AG04450 (cell line): ENCODE measurements around the gene CYP2U1. TPM values are rescaled to one million over a fixed set of nuclear protein-coding genes. Genes with fewer than 3 reads are reported as not detected.

Experiments
- CTCF ChIA-PET: fragments of 300-600, 350-600 bp; formaldehyde crosslinking; extraction: SDS; loops from one replicate; lab custom pipeline; 2022; ENCODE audit warnings: antibody characterized with exemption, inconsistent platforms; lab: Charles Lee
- POLR2A ChIA-PET: fragments of 350-600 bp; formaldehyde crosslinking; extraction: SDS; loops from one replicate; lab custom pipeline; 2021; ENCODE audit warnings: antibody characterized with exemption, inconsistent platforms; lab: Yijun Ruan, JAX
- DNase-seq: peaks from one replicate; pipeline ENCODE4 v3.0.0-alpha.2; 2011; ENCODE audit warnings: low read depth, low spot score
- H3K27ac ChIP-seq: one replicate; pipeline ENCODE4 v1.5.1; 2012; ENCODE audit warnings: low read depth, low read length, control low read depth
- H3K27me3 ChIP-seq: one replicate; pipeline ENCODE4 v1.6.0; 2012; ENCODE audit warnings: low read length; ENCODE audit not compliant: control insufficient read depth, insufficient read depth
- H3K4me3 ChIP-seq: 2 replicates; pipeline ENCODE4 v1.5.1; 2011; ENCODE audit warnings: mild to moderate bottlenecking, low read depth, low read length, control low read depth
- H3K9me3 ChIP-seq: 2 replicates; pipeline ENCODE4 v1.5.1; 2012; ENCODE audit warnings: low read length; ENCODE audit not compliant: control insufficient read depth, insufficient read depth
- CTCF ChIP-seq: IDR thresholded peaks from 2 replicates; pipeline ENCODE4 v1.5.1; 2011; ENCODE audit warnings: low read depth, low read length, control low read depth, inconsistent platforms
- polyA minus RNA-seq: library from RNA; depleted of rRNA, polyadenylated mRNA; stranded (reverse); fragments of >200 nt; gene quantifications from 2 replicates; pipeline ENCODE4 v1.2.3, GENCODE V29; 2011; rRNA and poly(A)+ RNA removed
- polyA plus RNA-seq: library from polyadenylated mRNA; depleted of rRNA; stranded (reverse); fragments of >200 nt; gene quantifications from 2 replicates; pipeline ENCODE4 v1.2.3, GENCODE V29; 2011; rRNA removed

Gene CYP2U1
- 5.2 and 6.3 TPM in 2 replicates for polyA plus RNA-seq
- polyA minus RNA-seq = 3.9 and 5.0 TPM in 2 replicates

- Histone ChIP-seq H3K9me3 (no peaks in the 10 kb centered on the region), H3K27ac (peak within 1 kb of the TSS; percentile 40), H3K27me3 (no peaks in the 10 kb centered on the region), H3K4me3 (peak within 1 kb of the TSS; percentile 77)
- CTCF ChIA-PET = interaction anchor here (0.8 to 2.3 kb wide), 4 partner anchors 18 to 173 kb away, joined by 3 to 9 read pairs (median 3); no protein-coding TSS in a partner anchor
- TF ChIP-seq CTCF = no peak
- POLR2A ChIA-PET = interaction anchor here (0.7 kb wide), 1 partner anchor 22 kb away, joined by 3 read pairs; no protein-coding TSS in a partner anchor
- DNase-seq = peak; percentile 16
Measured at GRCh38 chr4:107930821-107931774, at the start of gene CYP2U1. Gene CYP2U1, plus strand, starts transcription at chr4:107931549. Its CDS starts 95 bp downstream, at chr4:107931644.

GRCh38 chr4:107885865-107886264 is 45.5 kb upstream of the CYP2U1 start:
- CTCF ChIA-PET = no interaction called here
- H3K27ac ChIP-seq = no peak overlapping the region
- no peaks in the 10 kb centered on the region for H3K9me3 ChIP-seq
- TF ChIP-seq CTCF = no peak
- no peak for DNase-seq
- no peak overlapping the region for H3K4me3 ChIP-seq
- no peaks in the 10 kb centered on the region for H3K27me3 ChIP-seq
- POLR2A ChIA-PET = no interaction called here

- POLR2A ChIA-PET = no interaction called here
- H3K9me3 ChIP-seq = no peaks in the 10 kb centered on the region
- no peak overlapping the region for H3K4me3 ChIP-seq
- H3K27ac ChIP-seq = no peak overlapping the region
- no peak for TF ChIP-seq CTCF
- no peak for DNase-seq
- H3K27me3 ChIP-seq = no peaks in the 10 kb centered on the region
- CTCF ChIA-PET = no interaction called here
Measured at GRCh38 chr4:107888237-107888636, 43.1 kb upstream of the CYP2U1 start.

GRCh38 chr4:107890779-107891178 is 40.6 kb upstream of the CYP2U1 start:
- Histone ChIP-seq H3K4me3 (no peak overlapping the region), H3K27ac (no peak overlapping the region), H3K27me3 (no peaks in the 10 kb centered on the region), H3K9me3 (no peaks in the 10 kb centered on the region)
- POLR2A ChIA-PET = no interaction called here
- TF ChIP-seq CTCF = no peak
- DNase-seq = no peak
- CTCF ChIA-PET = interaction anchor here (1.7 kb wide), 1 partner anchor 132 kb away, joined by 4 read pairs; no protein-coding TSS in a partner anchor

GRCh38 chr4:107891299-107891698 is 40.0 kb upstream of the CYP2U1 start:
- Histone ChIP-seq H3K9me3 (no peaks in the 10 kb centered on the region), H3K27me3 (no peaks in the 10 kb centered on the region), H3K4me3 (no peak overlapping the region), H3K27ac (no peak overlapping the region)
- no peak for TF ChIP-seq CTCF
- CTCF ChIA-PET = interaction anchor here (1.7 kb wide), 1 partner anchor 133 kb away, joined by 4 read pairs; no protein-coding TSS in a partner anchor
- POLR2A ChIA-PET = no interaction called here
- DNase-seq = no peak
